GM18867 (cell line): ENCODE results near the gene LINGO3.
"Not testable (repeated sequence)": the region's sequence is repeated elsewhere in the genome, so short reads cannot be mapped to it uniquely, and the experiment has no call there.

Source experiments
- ATAC-seq: cut with Tn5 transposase; IDR thresholded peaks from one replicate; pipeline ENCODE4 v1.9.1; 2021; ENCODE audit warnings: mild to moderate bottlenecking, moderate library complexity; ENCODE audit not compliant: unreplicated experiment

LINGO3 gene

DNA sequence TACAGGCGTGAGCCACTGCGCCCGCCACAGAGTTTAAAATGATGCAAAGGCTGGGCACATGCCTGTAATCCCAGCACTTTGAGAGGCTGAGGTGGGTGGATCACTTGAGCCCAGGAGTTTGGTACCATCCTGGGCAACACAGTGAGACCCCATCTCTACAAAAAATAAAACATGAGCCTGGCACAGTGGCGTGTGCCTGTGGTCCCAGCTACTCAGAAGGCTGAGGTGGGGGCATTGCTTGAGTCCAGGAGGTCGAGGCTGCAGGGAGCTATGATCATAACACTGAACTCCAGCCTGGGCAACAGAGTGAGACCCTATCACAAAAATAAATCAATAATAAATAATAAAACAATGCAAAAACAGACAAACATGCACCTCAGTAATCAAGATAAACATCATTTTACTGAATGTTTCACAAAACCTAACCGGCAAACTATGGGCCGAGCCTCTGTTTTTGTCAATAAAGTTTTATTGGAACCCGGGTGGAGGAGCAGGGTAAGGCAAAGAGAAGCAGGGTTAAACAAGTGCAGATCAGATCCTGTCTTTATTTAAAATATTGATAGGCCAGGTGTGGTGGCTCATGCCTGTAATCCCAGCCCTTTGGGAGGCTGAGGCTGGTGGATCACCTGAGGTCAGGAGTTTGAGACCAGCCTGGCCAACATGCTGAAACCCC, 24.0 kb downstream of the LINGO3 start:
- ATAC-seq, result no peak

- ATAC-seq, result no peak
Measured at GRCh38 chr19:2282862-2283237, 25.1 kb downstream of the LINGO3 start.

GRCh38 chr19:2282062-2282861, 25.7 kb downstream of the LINGO3 start, which contains the start of gene PEAK3:
TSS of gene PEAK3 (minus strand) at chr19:2282175. CDS start at chr19:2280931, 1,244 bp downstream.
- ATAC-seq, result no peak

- not testable (repeated sequence) for ATAC-seq
Measured at GRCh38 chr19:2281265-2282061, 26.5 kb downstream of the LINGO3 start.

GRCh38 chr19:2280633-2281264, 27.2 kb downstream of the LINGO3 start:
- no peak for ATAC-seq

- no peak for ATAC-seq
Measured at GRCh38 chr19:2278459-2279158, 29.3 kb downstream of the LINGO3 start.

DNA sequence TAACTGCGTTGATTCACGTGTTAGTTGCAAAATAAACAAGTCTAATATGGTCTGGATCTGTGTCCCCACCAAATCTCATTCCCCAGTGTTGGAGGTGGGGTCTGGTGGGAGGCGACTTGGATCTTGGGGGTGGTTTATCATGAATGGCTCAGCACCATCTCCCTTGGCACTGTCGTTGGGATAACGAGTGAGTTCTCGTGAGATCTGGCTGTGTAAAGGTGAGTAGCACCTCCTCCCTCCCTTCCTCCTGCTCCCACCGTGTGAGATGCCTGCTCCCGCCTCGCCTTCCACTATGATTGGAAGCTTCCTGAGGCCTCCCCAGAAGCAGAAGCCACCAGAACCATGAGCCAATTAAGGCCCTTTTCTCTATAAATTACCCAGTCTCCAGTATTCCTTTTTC, 30.8 kb downstream of the LINGO3 start:
- no peak for ATAC-seq

GRCh38 chr19:2276429-2276986, 31.4 kb downstream of the LINGO3 start:
- no peak for ATAC-seq

DNA sequence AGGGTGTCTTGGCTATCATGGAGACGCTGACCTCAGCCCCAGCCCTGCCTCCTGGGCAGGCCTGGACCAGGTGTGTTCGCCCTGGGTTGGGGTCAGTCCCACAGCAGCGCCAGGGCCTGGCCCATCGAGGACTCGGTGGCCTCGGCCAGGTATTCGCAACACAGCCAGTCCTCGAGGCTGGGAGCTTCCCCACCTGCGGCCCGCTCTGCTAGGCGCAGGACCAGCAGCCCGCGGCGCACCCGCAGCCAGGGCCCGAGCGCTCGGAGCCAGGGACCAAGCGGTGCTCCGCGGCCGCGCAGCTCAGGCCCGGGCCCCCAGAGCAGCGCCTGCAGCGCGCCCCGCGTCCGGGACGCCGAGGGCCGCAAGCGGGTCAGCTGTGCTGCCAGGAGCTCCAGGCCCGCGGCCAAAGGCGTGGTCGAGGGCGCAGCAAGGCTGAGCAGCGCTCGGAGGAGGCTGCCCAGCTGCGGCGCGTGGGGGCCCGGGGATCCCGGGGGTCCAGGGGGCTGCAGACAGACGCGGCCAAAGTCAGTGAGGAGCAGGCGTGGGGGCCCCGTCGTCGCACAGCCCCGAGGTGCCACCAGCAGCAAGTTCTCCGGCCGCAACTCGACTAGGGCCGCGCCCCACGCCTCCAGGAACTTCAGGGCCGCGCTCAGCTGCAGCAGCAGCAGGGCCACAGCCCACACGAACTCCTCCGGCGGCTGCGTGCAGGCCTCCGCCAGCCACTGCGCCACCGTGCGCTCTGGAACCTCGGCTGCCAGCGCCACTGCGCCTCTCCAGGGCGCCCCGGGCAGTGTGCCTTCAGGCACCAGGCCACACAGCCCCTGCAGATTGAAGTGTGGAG, 32.1 kb downstream of the LINGO3 start:
- ATAC-seq, result no peak

- ATAC-seq, result no peak
Measured at GRCh38 chr19:2274931-2275535, 32.9 kb downstream of the LINGO3 start.

GRCh38 chr19:2274185-2274711, 33.7 kb downstream of the LINGO3 start:
- no peak for ATAC-seq

GRCh38 chr19:2273356-2274184, 34.4 kb downstream of the LINGO3 start:
- no peak for ATAC-seq

DNA sequence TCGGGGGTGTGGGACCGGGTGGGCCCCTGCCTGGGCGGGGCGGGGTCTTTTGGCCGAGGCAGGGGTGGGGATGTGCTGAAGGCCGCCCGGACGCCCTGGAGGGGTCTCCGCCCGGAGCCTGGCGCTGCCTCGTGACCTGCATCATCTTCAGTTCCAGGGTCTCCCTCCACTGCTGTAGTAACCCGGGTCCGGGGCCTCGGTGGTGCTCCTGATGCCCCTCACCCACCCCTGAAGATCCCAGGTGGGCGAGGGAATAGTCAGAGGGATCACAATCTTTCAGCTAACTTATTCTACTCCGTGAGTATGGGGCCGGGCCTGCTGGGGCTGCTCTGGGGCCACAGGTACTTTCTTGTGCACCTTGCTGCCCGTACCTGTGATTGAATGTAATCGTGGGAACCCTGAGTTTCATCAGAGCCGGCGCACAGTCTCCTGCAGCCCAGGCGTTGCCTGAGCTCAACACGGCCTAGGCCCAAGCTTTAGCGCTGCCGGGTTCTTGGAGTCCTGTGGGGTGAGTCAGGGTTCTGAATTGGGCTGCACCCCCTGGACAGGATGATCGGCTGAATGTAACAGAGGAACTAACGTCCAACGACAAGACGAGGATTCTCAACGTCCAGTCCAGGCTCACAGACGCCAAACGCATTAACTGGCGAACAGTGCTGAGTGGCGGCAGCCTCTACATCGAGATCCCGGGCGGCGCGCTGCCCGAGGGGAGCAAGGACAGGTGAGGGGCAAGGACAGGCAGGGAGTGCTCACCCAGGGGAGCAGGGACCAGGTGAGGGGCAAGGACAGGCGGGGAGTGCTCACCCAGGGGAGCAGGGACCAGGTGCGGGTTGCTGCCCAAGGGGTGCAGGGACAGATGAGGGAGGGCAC, 36.5 kb downstream of the LINGO3 start:
- no peak for ATAC-seq

GRCh38 chr19:2270423-2271233, 37.3 kb downstream of the LINGO3 start:
- ATAC-seq, result no peak

GRCh38 chr19:2270157-2270422, 37.9 kb downstream of the LINGO3 start:
- ATAC-seq, result no peak
